Uterus (tissue), 2 donors: ENCODE data around the gene DONSON.

Experiments used
- POLR2A ChIP-seq, 2 donors: fragments of 450-650 bp; IDR thresholded peaks; one replicate each; pipeline ENCODE4 v1.6.1; 2016; ENCODE audit warnings: antibody characterized with exemption in 2 of 2, mild to moderate bottlenecking in 1 of 2, moderate library complexity in 1 of 2
- TF ChIP-seq, protein P1 (sequence below), 4 experiments: fragments of 200-600 bp in 2 of 4; fragments of 450-650 bp in 2 of 4; sonication (generic) in 2 of 4; IDR thresholded peaks; one replicate each; pipeline ENCODE4 v1.5.1; 2016 to 2019; ENCODE audit warnings: antibody characterized with exemption in 4 of 4, mild to moderate bottlenecking in 2 of 4, moderate library complexity in 1 of 4

DNA sequence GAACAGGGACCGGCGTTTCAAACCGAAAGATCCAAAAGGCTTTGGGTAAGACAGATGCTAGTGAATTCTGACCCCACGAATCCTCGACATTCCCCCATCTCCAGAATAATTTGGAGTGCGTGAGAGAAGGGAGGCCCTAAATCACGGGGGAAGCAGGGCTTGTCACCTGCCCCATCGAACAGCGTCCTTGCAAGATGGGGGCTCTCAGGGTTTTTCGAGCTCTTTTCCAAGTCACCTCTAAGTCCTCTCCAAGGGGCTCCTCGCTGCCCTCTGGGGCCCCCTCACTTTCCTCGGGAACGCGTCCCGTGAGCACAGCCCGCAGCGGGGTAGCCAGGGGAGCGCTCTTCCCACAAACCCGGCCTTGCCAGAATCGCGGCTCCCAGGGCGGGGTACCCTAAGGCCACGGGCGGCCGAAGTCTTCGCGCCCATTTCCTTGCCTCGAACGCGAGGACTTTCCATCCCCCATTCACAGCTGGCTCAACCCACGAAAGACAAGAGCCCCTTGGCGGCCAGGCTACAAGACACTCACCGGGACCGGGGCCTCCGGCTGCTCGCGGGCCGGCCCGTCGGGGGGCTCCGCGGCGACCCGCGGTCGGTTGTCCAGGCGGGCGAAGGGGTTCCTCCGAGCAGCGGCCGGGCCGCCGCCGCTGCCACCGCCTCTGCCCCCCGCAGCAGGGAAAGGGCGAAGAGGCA, 546 bp downstream of the DONSON start:
- TF ChIP-seq POLR2A (IDR thresholded peaks at IDR 0.05) = no peak
- TF ChIP-seq, protein P1, sequence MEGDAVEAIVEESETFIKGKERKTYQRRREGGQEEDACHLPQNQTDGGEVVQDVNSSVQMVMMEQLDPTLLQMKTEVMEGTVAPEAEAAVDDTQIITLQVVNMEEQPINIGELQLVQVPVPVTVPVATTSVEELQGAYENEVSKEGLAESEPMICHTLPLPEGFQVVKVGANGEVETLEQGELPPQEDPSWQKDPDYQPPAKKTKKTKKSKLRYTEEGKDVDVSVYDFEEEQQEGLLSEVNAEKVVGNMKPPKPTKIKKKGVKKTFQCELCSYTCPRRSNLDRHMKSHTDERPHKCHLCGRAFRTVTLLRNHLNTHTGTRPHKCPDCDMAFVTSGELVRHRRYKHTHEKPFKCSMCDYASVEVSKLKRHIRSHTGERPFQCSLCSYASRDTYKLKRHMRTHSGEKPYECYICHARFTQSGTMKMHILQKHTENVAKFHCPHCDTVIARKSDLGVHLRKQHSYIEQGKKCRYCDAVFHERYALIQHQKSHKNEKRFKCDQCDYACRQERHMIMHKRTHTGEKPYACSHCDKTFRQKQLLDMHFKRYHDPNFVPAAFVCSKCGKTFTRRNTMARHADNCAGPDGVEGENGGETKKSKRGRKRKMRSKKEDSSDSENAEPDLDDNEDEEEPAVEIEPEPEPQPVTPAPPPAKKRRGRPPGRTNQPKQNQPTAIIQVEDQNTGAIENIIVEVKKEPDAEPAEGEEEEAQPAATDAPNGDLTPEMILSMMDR (IDR thresholded peaks at IDR 0.05) = no peak
